Activated naive CD4-positive, alpha-beta T cell treated with anti-CD3 and anti-CD28 coated beads for 36 hours (primary cell): ENCODE data around the gene HS6ST1. TPM values are rescaled to one million over a fixed set of nuclear protein-coding genes. Genes with fewer than 3 reads are reported as not detected.

Experiments
- CTCF ChIA-PET: fragments of 350-600 bp; sonication (Branson Sonifier 250); formaldehyde crosslinking; loops from one replicate; lab custom pipeline; 2021; ENCODE audit warnings: antibody characterized with exemption; lab: Charles Lee
- DNase-seq: peaks from one replicate; pipeline ENCODE4 v3.0.0-alpha.2; 2020
- H3K27ac Mint-ChIP-seq: one replicate; pipeline ENCODE4 v1.8.0; 2021; ENCODE audit warnings: mild to moderate bottlenecking, mixed read lengths
- H3K27me3 Mint-ChIP-seq: one replicate; pipeline ENCODE4 v1.8.0; 2021; ENCODE audit warnings: low read depth, mixed read lengths
- H3K36me3 Mint-ChIP-seq: one replicate; pipeline ENCODE4 v1.8.0; 2021; ENCODE audit warnings: low read depth, mixed read lengths
- H3K4me1 Mint-ChIP-seq: one replicate; pipeline ENCODE4 v1.8.0; 2021; ENCODE audit warnings: low read depth, mixed read lengths
- H3K4me3 Mint-ChIP-seq: one replicate; pipeline ENCODE4 v1.8.0; 2021; ENCODE audit warnings: mild to moderate bottlenecking, moderate library complexity, mixed read lengths
- H3K9me3 Mint-ChIP-seq: one replicate; pipeline ENCODE4 v1.8.0; 2021; ENCODE audit warnings: mixed read lengths
- intact Hi-C: fragments of 100-400 bp; cut with micrococcal nuclease; formaldehyde crosslinking; loops from one replicate; pipeline ENCODE4 v1.15.1; 2023
- total RNA-seq, 2 experiments: library from RNA; stranded (reverse); gene quantifications; one replicate each; pipeline ENCODE4 v1.2.3, GENCODE V29; 2021

The HS6ST1 gene
- total RNA-seq, 2 experiments from 2014 or later: 8.1 to 8.2 TPM

DNA sequence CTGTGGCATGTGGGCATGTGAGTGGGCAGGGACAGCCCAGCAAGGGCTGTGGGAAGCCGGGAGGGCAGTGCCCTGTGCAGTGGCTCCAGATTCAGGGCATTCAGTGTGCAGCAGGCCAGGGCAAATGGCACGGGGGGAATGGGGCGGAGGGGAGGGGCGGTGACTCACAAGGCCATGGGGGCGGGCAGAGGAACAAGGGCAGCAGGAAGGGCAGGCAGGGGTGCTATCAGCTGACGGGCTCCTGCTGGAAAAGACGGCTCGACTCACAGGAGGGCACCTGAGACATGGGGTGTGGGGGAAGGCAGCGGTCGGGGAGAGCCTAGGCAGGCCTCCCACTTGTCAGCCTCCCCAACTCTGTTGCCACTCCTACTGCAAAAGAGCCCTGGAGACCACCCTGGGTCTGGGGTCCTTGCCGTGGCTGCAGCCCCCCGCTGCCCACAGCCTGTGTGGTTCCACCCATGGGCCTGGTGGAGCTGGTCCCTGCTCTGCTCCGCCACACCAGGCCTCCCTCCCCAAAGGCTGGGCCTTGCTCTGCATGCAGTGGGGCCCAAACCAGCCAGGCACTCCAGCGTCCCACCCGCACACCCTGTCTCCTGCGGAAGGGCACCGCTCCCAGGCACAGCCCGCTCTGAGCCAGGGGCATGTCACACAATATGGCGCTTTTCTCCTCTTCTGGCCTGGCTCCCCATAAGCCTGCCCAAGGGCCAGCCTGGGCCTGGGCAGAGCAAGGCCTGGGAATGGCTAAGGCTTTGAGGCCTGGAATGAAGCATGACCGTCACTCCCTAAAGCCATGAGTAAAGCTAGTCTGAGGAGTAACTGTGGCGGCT is 25.9 kb downstream of the HS6ST1 start:
- Mint-ChIP-seq H3K4me3 (no peak overlapping the region), H3K27me3 (no peaks in the 10 kb centered on the region), H3K4me1 (peaks cover 1% of the 10 kb centered on the region), H3K9me3 (no peaks in the 10 kb centered on the region), H3K36me3 (no peaks in the 10 kb centered on the region), H3K27ac (no peak overlapping the region)
- intact Hi-C loops: no loop called here
- CTCF ChIA-PET: no interaction called here
- no peak for DNase-seq

DNA sequence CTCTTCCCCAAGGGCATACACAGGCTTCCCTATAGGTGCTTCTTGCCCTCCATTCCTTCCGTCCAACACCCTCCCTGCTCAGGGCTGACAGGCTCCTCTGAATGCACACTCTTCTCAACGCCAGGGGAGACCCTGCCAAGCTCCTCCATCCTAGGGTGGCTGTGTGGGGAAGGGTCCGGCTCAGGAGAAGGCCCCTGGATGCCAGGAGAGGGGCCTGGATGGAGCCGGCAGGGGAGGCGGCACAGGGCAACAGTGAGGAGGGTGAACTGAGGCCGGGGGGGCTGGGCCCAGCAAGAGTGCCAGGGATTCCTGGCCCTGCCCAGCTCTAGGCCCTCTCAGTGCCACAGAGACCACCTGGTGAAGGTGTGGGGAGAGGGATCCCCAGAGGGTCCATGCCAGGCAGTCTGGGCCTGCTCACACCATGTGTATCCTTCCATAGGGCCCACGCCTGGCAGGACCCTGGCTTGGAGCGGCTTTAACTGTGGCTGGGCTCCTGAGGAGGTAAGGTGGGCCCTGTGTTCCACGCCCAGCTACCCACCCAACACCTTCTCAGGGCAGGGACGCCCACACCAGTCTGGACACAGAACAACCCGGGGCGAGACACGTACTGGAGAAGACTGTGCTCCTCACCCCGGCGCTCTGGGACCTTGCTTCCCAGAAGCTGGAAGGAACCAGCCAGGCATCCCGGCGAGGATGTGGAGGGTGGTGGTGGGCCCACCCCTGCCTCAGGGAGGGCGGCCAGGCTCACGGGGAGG is 26.6 kb downstream of the HS6ST1 start:
- intact Hi-C loops: no loop called here
- CTCF ChIA-PET: no interaction called here
- H3K36me3 Mint-ChIP-seq: no peaks in the 10 kb centered on the region
- DNase-seq: no peak
- no peak overlapping the region for H3K4me3 Mint-ChIP-seq
- no peak overlapping the region for H3K27ac Mint-ChIP-seq
- H3K4me1 Mint-ChIP-seq: peaks cover 1% of the 10 kb centered on the region
- no peaks in the 10 kb centered on the region for H3K9me3 Mint-ChIP-seq
- no peaks in the 10 kb centered on the region for H3K27me3 Mint-ChIP-seq

- Mint-ChIP-seq H3K4me3 (no peak overlapping the region), H3K9me3 (no peaks in the 10 kb centered on the region), H3K4me1 (no peaks in the 10 kb centered on the region), H3K27me3 (no peaks in the 10 kb centered on the region), H3K27ac (no peak overlapping the region), H3K36me3 (no peaks in the 10 kb centered on the region)
- CTCF ChIA-PET: no interaction called here
- no peak for DNase-seq
- intact Hi-C loops: no loop called here
Observed at GRCh38 chr2:128291161-128291843, 27.4 kb downstream of the HS6ST1 start.

GRCh38 chr2:128290356-128290755 is 28.3 kb downstream of the HS6ST1 start:
- H3K4me3 Mint-ChIP-seq: no peak overlapping the region
- H3K27ac Mint-ChIP-seq: no peak overlapping the region
- CTCF ChIA-PET: no interaction called here
- H3K4me1 Mint-ChIP-seq: no peaks in the 10 kb centered on the region
- no peak for DNase-seq
- no peaks in the 10 kb centered on the region for H3K27me3 Mint-ChIP-seq
- H3K36me3 Mint-ChIP-seq: no peaks in the 10 kb centered on the region
- intact Hi-C loops: no loop called here
- no peaks in the 10 kb centered on the region for H3K9me3 Mint-ChIP-seq

- no peak overlapping the region for H3K27ac Mint-ChIP-seq
- intact Hi-C loops: no loop called here
- H3K4me3 Mint-ChIP-seq: no peak overlapping the region
- DNase-seq: no peak
- H3K27me3 Mint-ChIP-seq: no peaks in the 10 kb centered on the region
- H3K9me3 Mint-ChIP-seq: no peaks in the 10 kb centered on the region
- no peaks in the 10 kb centered on the region for H3K36me3 Mint-ChIP-seq
- CTCF ChIA-PET: no interaction called here
- H3K4me1 Mint-ChIP-seq: no peaks in the 10 kb centered on the region
Observed at GRCh38 chr2:128289439-128289838, 29.2 kb downstream of the HS6ST1 start.

DNA sequence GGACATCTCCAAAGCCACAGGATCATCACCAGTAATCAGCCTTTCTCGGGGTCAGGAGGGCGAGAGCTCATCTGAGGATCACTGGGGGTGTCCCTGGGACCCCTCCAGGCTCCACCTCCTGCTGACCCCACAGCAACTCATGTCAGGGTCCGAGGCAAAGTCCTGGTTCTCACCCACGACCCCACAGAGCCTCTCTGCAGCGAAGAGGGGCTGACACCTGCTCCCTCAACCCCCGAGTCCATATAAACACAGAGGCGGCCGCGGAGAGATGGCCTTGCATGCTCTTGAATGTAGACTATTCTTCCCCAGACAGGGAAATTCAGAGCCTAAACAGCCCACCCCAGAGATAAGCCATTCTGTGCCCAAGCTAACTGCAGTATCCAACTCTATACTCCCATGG is 29.9 kb downstream of the HS6ST1 start:
- H3K27ac Mint-ChIP-seq: no peak overlapping the region
- H3K9me3 Mint-ChIP-seq: no peaks in the 10 kb centered on the region
- intact Hi-C loops: no loop called here
- H3K27me3 Mint-ChIP-seq: no peaks in the 10 kb centered on the region
- H3K36me3 Mint-ChIP-seq: no peaks in the 10 kb centered on the region
- no peaks in the 10 kb centered on the region for H3K4me1 Mint-ChIP-seq
- CTCF ChIA-PET: interaction anchor here (0.6 kb wide), 1 partner anchor 1528 kb away, joined by 3 read pairs; no protein-coding TSS in a partner anchor
- no peak for DNase-seq
- H3K4me3 Mint-ChIP-seq: no peak overlapping the region

DNA sequence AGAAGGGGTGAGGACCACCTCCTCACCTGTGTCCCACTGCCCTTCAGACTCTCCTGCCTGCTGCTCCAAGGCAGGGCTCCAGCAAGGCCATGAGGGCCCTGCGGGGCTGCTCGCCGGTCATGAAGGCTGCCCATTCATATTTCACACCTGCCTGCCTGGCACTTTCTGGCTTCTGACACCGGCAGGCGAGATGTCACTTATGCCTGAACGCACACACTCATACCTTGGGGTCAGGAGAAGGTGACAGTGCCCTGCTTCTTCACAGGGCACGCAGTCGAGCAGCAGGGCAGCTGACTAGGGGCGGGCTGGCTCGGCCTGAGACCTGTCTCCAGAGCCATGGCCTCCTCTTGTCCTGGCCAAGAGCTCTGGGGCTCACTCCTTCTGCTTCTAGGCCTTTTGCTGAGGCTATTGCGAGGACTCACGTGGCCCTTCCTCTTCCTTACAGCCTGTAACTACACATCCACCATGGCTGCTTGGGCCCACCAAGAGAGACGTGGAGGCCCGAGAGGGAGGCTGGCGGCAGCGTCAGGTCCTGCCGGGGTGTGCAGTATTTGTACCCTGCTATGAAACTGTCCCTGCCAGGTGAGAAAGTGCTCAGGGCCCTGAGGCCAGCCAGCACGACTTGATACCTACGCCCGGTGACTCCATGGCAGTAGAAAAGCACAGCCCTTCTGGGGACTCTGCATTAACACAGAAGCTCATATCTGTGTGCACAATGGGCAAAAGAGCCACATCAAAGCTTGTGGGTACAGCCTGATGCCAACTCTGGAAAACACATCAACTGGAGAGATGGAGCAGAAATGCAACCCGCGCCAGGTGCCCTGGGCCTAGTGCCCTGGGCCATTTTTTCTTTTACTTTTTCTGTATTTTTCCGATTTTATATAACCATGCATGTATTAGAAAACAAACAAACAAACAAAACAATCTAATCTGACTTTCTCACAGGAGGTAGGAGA is 30.6 kb downstream of the HS6ST1 start:
- CTCF ChIA-PET: interaction anchor here (0.6 kb wide), 1 partner anchor 1528 kb away, joined by 3 read pairs; no protein-coding TSS in a partner anchor
- no peaks in the 10 kb centered on the region for H3K27me3 Mint-ChIP-seq
- no peak overlapping the region for H3K4me3 Mint-ChIP-seq
- no peaks in the 10 kb centered on the region for H3K4me1 Mint-ChIP-seq
- H3K36me3 Mint-ChIP-seq: no peaks in the 10 kb centered on the region
- intact Hi-C loops: no loop called here
- H3K9me3 Mint-ChIP-seq: no peaks in the 10 kb centered on the region
- DNase-seq: no peak
- no peak overlapping the region for H3K27ac Mint-ChIP-seq

- H3K27me3 Mint-ChIP-seq: no peaks in the 10 kb centered on the region
- H3K4me3 Mint-ChIP-seq: no peak overlapping the region
- intact Hi-C loops: no loop called here
- no peaks in the 10 kb centered on the region for H3K9me3 Mint-ChIP-seq
- H3K27ac Mint-ChIP-seq: no peak overlapping the region
- CTCF ChIA-PET: no interaction called here
- H3K36me3 Mint-ChIP-seq: no peaks in the 10 kb centered on the region
- no peak for DNase-seq
- peaks cover 2% of the 10 kb centered on the region for H3K4me1 Mint-ChIP-seq
Observed at GRCh38 chr2:128286905-128287779, 31.5 kb downstream of the HS6ST1 start.

DNA sequence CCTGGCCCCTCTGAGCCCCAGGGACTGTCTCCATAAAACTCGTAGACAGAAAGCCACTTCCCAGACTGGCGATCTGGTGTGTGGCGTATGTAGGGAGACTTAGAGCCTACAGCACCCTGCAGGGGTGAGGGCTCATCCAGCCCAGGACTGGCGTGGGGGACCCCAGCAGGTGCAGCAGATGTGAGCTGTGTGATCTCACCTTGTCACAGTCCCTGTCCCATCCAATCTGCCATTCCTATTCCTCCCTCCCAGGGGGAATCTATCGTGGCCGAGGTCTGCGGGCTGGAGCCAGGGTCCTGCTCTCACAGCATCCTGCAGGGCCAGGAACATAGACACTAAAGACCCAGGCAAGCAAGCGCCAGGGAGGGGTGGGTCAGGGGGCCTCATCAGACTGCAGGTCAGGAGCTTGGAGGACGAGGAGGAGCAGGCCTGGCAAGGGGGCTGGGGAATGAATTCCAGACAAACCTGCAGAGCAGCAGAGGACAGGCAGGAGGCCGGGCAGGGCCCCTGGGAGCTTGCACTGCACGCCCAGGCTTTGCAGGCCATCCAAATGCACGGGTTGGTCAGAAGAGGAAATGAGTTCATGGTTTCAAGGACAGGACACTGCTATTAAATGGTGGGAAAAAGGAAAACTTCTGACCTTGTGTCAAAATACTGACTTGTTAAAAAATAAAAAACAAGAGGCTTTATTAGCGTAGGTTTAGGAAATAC is 32.5 kb downstream of the HS6ST1 start:
- Mint-ChIP-seq H3K4me1 (peaks cover 8% of the 10 kb centered on the region), H3K4me3 (no peak overlapping the region), H3K27me3 (no peaks in the 10 kb centered on the region), H3K27ac (no peak overlapping the region), H3K36me3 (no peaks in the 10 kb centered on the region), H3K9me3 (no peaks in the 10 kb centered on the region)
- intact Hi-C loops: no loop called here
- CTCF ChIA-PET: no interaction called here
- DNase-seq: no peak

- H3K4me1 Mint-ChIP-seq: peaks cover 13% of the 10 kb centered on the region
- no peaks in the 10 kb centered on the region for H3K36me3 Mint-ChIP-seq
Observed at GRCh38 chr2:128285329-128285931, 33.2 kb downstream of the HS6ST1 start.

More at GRCh38 chr2:128285329-128285931, 33.2 kb downstream of the HS6ST1 start:
- Mint-ChIP-seq H3K27me3 (no peaks in the 10 kb centered on the region), H3K27ac (no peak overlapping the region), H3K9me3 (no peaks in the 10 kb centered on the region), H3K4me3 (no peak overlapping the region)
- no peak for DNase-seq
- CTCF ChIA-PET: no interaction called here
- intact Hi-C loops: no loop called here
